GM23338 (cell line): ENCODE results near the gene CCN2. TPM values are rescaled to one million over a fixed set of nuclear protein-coding genes. Genes with fewer than 3 reads are reported as not detected.

Experiments
- ATAC-seq: fragments of 200-7000 bp; cut with Tn5 transposase; 3 replicates; pipeline ENCODE4 v1.9.1; 2020
- DNase-seq: peaks from one replicate; pipeline ENCODE4 v3.0.0-alpha.2; 2015; ENCODE audit warnings: low spot score
- H2AFZ ChIP-seq: fragments of 200-600 bp; sonication (generic); 2 replicates; pipeline ENCODE4 v1.8.0; 2016; ENCODE audit warnings: antibody characterized with exemption, mild to moderate bottlenecking, moderate library complexity
- H3F3A ChIP-seq: fragments of 200-600 bp; sonication (generic); replicated peaks from 2 replicates; pipeline ENCODE4 v1.8.0; 2017; ENCODE audit warnings: antibody characterized with exemption, mixed run types, low read depth
- H3K27ac ChIP-seq: fragments of 200-600 bp; sonication (generic); 2 replicates; pipeline ENCODE4 v1.6.1; 2016; ENCODE audit warnings: low read depth
- H3K27me3 ChIP-seq: fragments of 200-600 bp; sonication (generic); 2 replicates; pipeline ENCODE4 v1.8.0; 2016; ENCODE audit warnings: mild to moderate bottlenecking, mixed run types, moderate library complexity; ENCODE audit not compliant: insufficient read depth
- H3K36me3 ChIP-seq: fragments of 200-600 bp; sonication (generic); 2 replicates; pipeline ENCODE4 v1.8.0; 2016; ENCODE audit warnings: mild to moderate bottlenecking; ENCODE audit not compliant: insufficient read depth
- H3K4me1 ChIP-seq: fragments of 200-600 bp; sonication (generic); 2 replicates; pipeline ENCODE4 v1.8.0; 2016; ENCODE audit warnings: mild to moderate bottlenecking, moderate library complexity; ENCODE audit not compliant: insufficient read depth
- H3K4me2 ChIP-seq: fragments of 200-600 bp; sonication (generic); 2 replicates; pipeline ENCODE4 v1.7.1; 2017; ENCODE audit warnings: mixed run types
- H3K4me3 ChIP-seq: fragments of 200-600 bp; sonication (generic); 2 replicates; pipeline ENCODE4 v1.6.1; 2016; ENCODE audit warnings: mixed run types
- H3K79me2 ChIP-seq: fragments of 200-600 bp; sonication (generic); replicated peaks from 2 replicates; pipeline ENCODE4 v1.8.0; 2017; ENCODE audit warnings: mild to moderate bottlenecking; ENCODE audit not compliant: insufficient read depth
- H3K9me2 ChIP-seq: fragments of 200-600 bp; sonication (generic); 2 replicates; pipeline ENCODE4 v1.8.0; 2017; ENCODE audit not compliant: insufficient read depth
- H4K20me1 ChIP-seq: fragments of 200-600 bp; sonication (generic); replicated peaks from 2 replicates; pipeline ENCODE4 v1.8.0; 2017; ENCODE audit warnings: mild to moderate bottlenecking; ENCODE audit not compliant: insufficient read depth
- H3K27ac Mint-ChIP-seq: 2 replicates; pipeline ENCODE4 v1.8.0; 2020; ENCODE audit warnings: inconsistent platforms, mild to moderate bottlenecking, moderate library complexity, mixed read lengths
- H3K27me3 Mint-ChIP-seq: 3 replicates; pipeline ENCODE4 v1.8.0; 2022; ENCODE audit warnings: low read depth, mild to moderate bottlenecking, moderate library complexity, mixed read lengths, inconsistent platforms; ENCODE audit not compliant: insufficient read depth, poor library complexity
- H3K36me3 Mint-ChIP-seq: 3 replicates; pipeline ENCODE4 v1.8.0; 2021; ENCODE audit warnings: low read depth, mild to moderate bottlenecking, inconsistent platforms, moderate library complexity, mixed read lengths
- H3K4me1 Mint-ChIP-seq: 3 replicates; pipeline ENCODE4 v1.8.0; 2020; ENCODE audit warnings: mild to moderate bottlenecking, inconsistent platforms, mixed read lengths
- H3K4me3 Mint-ChIP-seq: 3 replicates; pipeline ENCODE4 v1.8.0; 2021; ENCODE audit warnings: moderate library complexity, mild to moderate bottlenecking, inconsistent platforms, mixed read lengths
- H3K9me3 Mint-ChIP-seq: 3 replicates; pipeline ENCODE4 v1.8.0; 2020; ENCODE audit warnings: moderate library complexity, mild to moderate bottlenecking, inconsistent platforms, mixed read lengths
- EZH2 ChIP-seq: fragments of 200-600 bp; sonication (generic); IDR thresholded peaks from one replicate; pipeline ENCODE4 v1.8.0; 2017; ENCODE audit warnings: antibody characterized with exemption, mild to moderate bottlenecking, low read depth; ENCODE audit not compliant: unreplicated experiment
- EZH2phosphoT487 ChIP-seq: fragments of 200-600 bp; sonication (generic); IDR thresholded peaks from one replicate; pipeline ENCODE4 v1.8.1; 2018; ENCODE audit warnings: antibody characterized with exemption; ENCODE audit not compliant: unreplicated experiment
- JUNB ChIP-seq: IDR thresholded peaks from one replicate; pipeline ENCODE4 v1.6.1; 2016; ENCODE audit warnings: antibody characterized with exemption; ENCODE audit not compliant: unreplicated experiment
- POLR2AphosphoS5 ChIP-seq: IDR thresholded peaks from 2 replicates; pipeline ENCODE4 v1.6.1; 2016; ENCODE audit warnings: antibody characterized with exemption, low read depth
- ZNF114 ChIP-seq: fragments of 250-450 bp; sonication (Bioruptor Pico); IDR thresholded peaks from 2 replicates; pipeline ENCODE4 v1.5.0; 2020; ENCODE audit warnings: mild to moderate bottlenecking, moderate library complexity
- ZNF462 ChIP-seq: fragments of 250-450 bp; sonication (Bioruptor Pico); IDR thresholded peaks from 2 replicates; pipeline ENCODE4 v1.5.0; 2020; ENCODE audit warnings: mild to moderate bottlenecking, moderate library complexity
- polyA plus RNA-seq: library from polyadenylated mRNA; unstranded; fragments of >200 nt; fragmentation: Nextera tagmentation; extraction: Ambion mirVana; gene quantifications from 2 replicates; pipeline ENCODE4 v1.2.1, GENCODE V29; 2016
- total RNA-seq: library from RNA; depleted of rRNA; stranded (reverse); fragments of >200 nt; shearing (Covaris generic); gene quantifications from 2 replicates; pipeline ENCODE4 v1.2.3, GENCODE V29; 2014

CCN2 gene
- total and polyA plus RNA-seq, 2 experiments from 2014 or later: 128 to 159 TPM

- H3K4me2 ChIP-seq: no peak overlapping the region
- peak overlapping the region; percentile 36 for H3K27ac Mint-ChIP-seq
- H3K79me2 ChIP-seq: peaks cover 24% of the 10 kb centered on the region
- H3K27ac ChIP-seq: no peak overlapping the region
- H3K36me3 Mint-ChIP-seq: peaks cover 41% of the 10 kb centered on the region
- no peak overlapping the region for H3K4me3 ChIP-seq
- DNase-seq (no peak), ATAC-seq (no peak)
- H4K20me1 ChIP-seq: peaks cover 15% of the 10 kb centered on the region
- peak overlapping the region; percentile 44; the same call in 2 of the 3 replicates for H3K4me3 Mint-ChIP-seq
- H3K27me3 Mint-ChIP-seq: peaks cover 25% of the 10 kb centered on the region
- peaks cover 12% of the 10 kb centered on the region for H3F3A ChIP-seq
- H2AFZ ChIP-seq: no peak overlapping the region
- TF ChIP-seq EZH2phosphoT487 (no peak), ZNF114 (CRISPR knock-in tag) (no peak), POLR2AphosphoS5 (peak; percentile 38), JUNB (no peak)
- H3K27me3 ChIP-seq: no peaks in the 10 kb centered on the region
- peaks cover 5% of the 10 kb centered on the region; the same call in 2 of the 3 replicates for H3K9me3 Mint-ChIP-seq
- peaks cover 26% of the 10 kb centered on the region for H3K4me1 ChIP-seq
- peaks cover 19% of the 10 kb centered on the region for H3K36me3 ChIP-seq
- no peaks in the 10 kb centered on the region for H3K9me2 ChIP-seq
- H3K4me1 Mint-ChIP-seq: peaks cover 46% of the 10 kb centered on the region
Observed at GRCh38 chr6:131946992-131947955, 3.9 kb downstream of the CCN2 start.

- H3K9me2 ChIP-seq: no peaks in the 10 kb centered on the region
- Mint-ChIP-seq H3K27ac (peak overlapping the region; percentile 36), H3K27me3 (peaks cover 18% of the 10 kb centered on the region), H3K36me3 (peaks cover 41% of the 10 kb centered on the region), H3K4me3 (no peak overlapping the region), H3K4me1 (peaks cover 38% of the 10 kb centered on the region), H3K9me3 (peaks cover 5% of the 10 kb centered on the region; the same call in 2 of the 3 replicates)
- H3K4me1 ChIP-seq: peaks cover 20% of the 10 kb centered on the region
- no peak overlapping the region for H3K4me3 ChIP-seq
- peaks cover 24% of the 10 kb centered on the region for H3K79me2 ChIP-seq
- no peak for TF ChIP-seq ZNF462
- TF ChIP-seq EZH2: no peak
- peaks cover 12% of the 10 kb centered on the region for H3F3A ChIP-seq
- peaks cover 15% of the 10 kb centered on the region for H4K20me1 ChIP-seq
- peaks cover 19% of the 10 kb centered on the region for H3K36me3 ChIP-seq
- H3K4me2 ChIP-seq: no peak overlapping the region
- H3K27me3 ChIP-seq: no peaks in the 10 kb centered on the region
- ATAC-seq (peak; percentile 1; the same call in 2 of the 3 replicates), DNase-seq (peak; percentile 54)
- no peak overlapping the region for H2AFZ ChIP-seq
- H3K27ac ChIP-seq: no peak overlapping the region
Observed at GRCh38 chr6:131946404-131946991, 4.7 kb downstream of the CCN2 start.
